HG02642 (cell line): Measurements from ENCODE around the gene TPP1.

ENCODE experiments used
- ATAC-seq: cut with Tn5 transposase; IDR thresholded peaks from one replicate; pipeline ENCODE4 v1.9.1; 2021; ENCODE audit warnings: mild to moderate bottlenecking; ENCODE audit not compliant: unreplicated experiment, poor library complexity

TPP1 gene

GRCh38 chr11:6598555-6598954 lies 20.7 kb downstream of the TPP1 start:
- ATAC-seq: no peak

GRCh38 chr11:6596239-6596877 lies 22.9 kb downstream of the TPP1 start:
- no peak for ATAC-seq

- no peak for ATAC-seq
Measured at GRCh38 chr11:6594142-6594768, 25.0 kb downstream of the TPP1 start.

GRCh38 chr11:6588018-6588417 lies 31.2 kb downstream of the TPP1 start:
- ATAC-seq: no peak

GRCh38 chr11:6587360-6587953 lies 31.8 kb downstream of the TPP1 start:
- no peak for ATAC-seq

GRCh38 chr11:6586434-6587359 lies 32.5 kb downstream of the TPP1 start:
- ATAC-seq: no peak

- ATAC-seq: no peak
Measured at GRCh38 chr11:6584528-6584927, 34.7 kb downstream of the TPP1 start.

GRCh38 chr11:6583584-6583983 lies 35.6 kb downstream of the TPP1 start:
- no peak for ATAC-seq

- no peak for ATAC-seq
Measured at GRCh38 chr11:6579681-6580080, 39.5 kb downstream of the TPP1 start.

GRCh38 chr11:6578134-6578533 lies 41.1 kb downstream of the TPP1 start:
- ATAC-seq: no peak

- ATAC-seq: no peak
Measured at GRCh38 chr11:6576471-6577373, 42.5 kb downstream of the TPP1 start.

GRCh38 chr11:6574816-6575715 lies 44.2 kb downstream of the TPP1 start:
- ATAC-seq: no peak

GRCh38 chr11:6572215-6572614 lies 47.0 kb downstream of the TPP1 start:
- ATAC-seq: no peak

- no peak for ATAC-seq
Measured at GRCh38 chr11:6571434-6572008, 47.7 kb downstream of the TPP1 start.

- no peak for ATAC-seq
Measured at GRCh38 chr11:6570691-6571427, 48.4 kb downstream of the TPP1 start.

GRCh38 chr11:6569706-6570105 lies 49.5 kb downstream of the TPP1 start:
- no peak for ATAC-seq

- no peak for ATAC-seq
Measured at GRCh38 chr11:6568191-6568918, 50.9 kb downstream of the TPP1 start.
